Fibroblast of lung (primary cell): ENCODE measurements around the gene LSAMP. TPM values are rescaled to one million over a fixed set of nuclear protein-coding genes. Genes with fewer than 3 reads are reported as not detected.

Experiments used
- DNase-seq, 2 donors: peaks; one replicate each; pipeline versions ENCODE4 v3.0.0 to v3.0.0-alpha.2; 2010; ENCODE audit warnings: low read depth in 2 of 2
- H2AFZ ChIP-seq: 2 replicates; pipeline ENCODE4 v1.5.1; 2012; ENCODE audit warnings: low read length, control low read depth, inconsistent platforms
- H3K27ac ChIP-seq: 2 replicates; pipeline ENCODE4 v1.5.1; 2011; ENCODE audit warnings: low read length, control low read depth; ENCODE audit not compliant: insufficient read depth
- H3K27me3 ChIP-seq: 2 replicates; pipeline ENCODE4 v1.5.1; 2011; ENCODE audit warnings: mild to moderate bottlenecking, low read length; ENCODE audit not compliant: control insufficient read depth, insufficient read depth
- H3K36me3 ChIP-seq: 2 replicates; pipeline ENCODE4 v1.5.1; 2011; ENCODE audit warnings: low read length; ENCODE audit not compliant: control insufficient read depth, insufficient read depth
- H3K4me1 ChIP-seq: 2 replicates; pipeline ENCODE4 v1.5.1; 2011; ENCODE audit warnings: low read length; ENCODE audit not compliant: control insufficient read depth, insufficient read depth; ENCODE audit errors: extremely low read depth
- H3K4me2 ChIP-seq: 2 replicates; pipeline ENCODE4 v1.5.1; 2011; ENCODE audit warnings: low read length, control low read depth; ENCODE audit not compliant: insufficient read depth; ENCODE audit errors: extremely low read depth
- H3K4me3 ChIP-seq, 4 experiments: fragments of 200-600 bp in 1 of 4; sonication (generic) in 1 of 4; replicated peaks in 1 of 4; 2 replicates each; pipeline ENCODE4 v1.5.1; 2011 to 2016; ENCODE audit warnings: low read length in 4 of 4, low read depth in 3 of 4, mild to moderate bottlenecking in 3 of 4, control low read depth in 2 of 4, inconsistent platforms in 1 of 4, mixed read lengths in 1 of 4; ENCODE audit not compliant: insufficient read depth in 1 of 4; ENCODE audit errors: control extremely low read depth in 1 of 4
- H3K79me2 ChIP-seq: 2 replicates; pipeline ENCODE4 v1.5.1; 2012; ENCODE audit warnings: mild to moderate bottlenecking, low read length, inconsistent platforms; ENCODE audit not compliant: control insufficient read depth, insufficient read depth
- H3K9ac ChIP-seq: 2 replicates; pipeline ENCODE4 v1.5.1; 2011; ENCODE audit warnings: mild to moderate bottlenecking, low read length, control low read depth; ENCODE audit not compliant: insufficient read depth
- H3K9me3 ChIP-seq: 2 replicates; pipeline ENCODE4 v1.5.1; 2012; ENCODE audit warnings: low read depth, low read length; ENCODE audit not compliant: control insufficient read depth, insufficient read depth
- H4K20me1 ChIP-seq: 2 replicates; pipeline ENCODE4 v1.5.1; 2011; ENCODE audit warnings: low read length; ENCODE audit not compliant: control insufficient read depth, insufficient read depth; ENCODE audit errors: extremely low read depth
- EZH2 ChIP-seq: IDR thresholded peaks from 2 replicates; pipeline ENCODE4 v1.5.1; 2012; ENCODE audit warnings: low read length, control low read depth, mild to moderate bottlenecking; ENCODE audit errors: missing control alignments
- polyA plus RNA-seq, 2 donors: library from polyadenylated mRNA; depleted of rRNA in 1 of 2; stranded (reverse) in 1 of 2; unstranded in 1 of 2; fragments of >200 nt; gene quantifications; 2 replicates each; pipeline ENCODE4 v1.2.1, GENCODE V29; 2011 to 2012; ENCODE audit warnings: missing spikeins in 1 of 2
- total RNA-seq: library from RNA; depleted of rRNA; stranded (reverse); fragments of >200 nt; gene quantifications from 2 replicates; pipeline ENCODE4 v1.2.1, GENCODE V29; 2014
- TF ChIP-seq, protein P1 (sequence below), 2 donors: IDR thresholded peaks in 1 of 2; conservative IDR thresholded peaks in 1 of 2; 1 replicate in 1 of 2; 2 replicates in 1 of 2; pipeline ENCODE4 v1.5.1; 2011 to 2012; ENCODE audit warnings: low read length in 2 of 2, control low read depth in 1 of 2, inconsistent platforms in 1 of 2, low read depth in 1 of 2, mild to moderate bottlenecking in 1 of 2

Gene LSAMP
- total and polyA plus RNA-seq, 2 donors (not counting 1 experiment from before 2014, with no cell fraction given), result 4.8 to 5.9 TPM

DNA sequence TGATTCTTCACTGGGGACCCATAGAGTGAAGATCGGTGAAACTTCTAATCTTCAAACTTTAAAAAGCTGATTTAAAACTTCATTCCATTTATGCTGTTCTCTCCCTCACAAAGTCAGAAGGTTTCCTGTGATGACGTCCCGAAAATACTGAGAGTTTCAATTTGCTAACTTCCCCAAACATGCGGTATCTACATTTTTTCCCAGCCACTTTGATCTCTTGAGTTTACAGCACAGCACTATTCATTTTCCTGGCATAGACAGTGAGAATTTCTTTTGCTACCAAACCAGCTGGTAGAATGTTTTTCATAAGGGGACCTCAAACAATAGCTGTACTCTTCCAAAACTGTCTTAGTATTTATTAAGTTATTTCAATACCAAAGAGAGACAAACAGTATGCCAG lies 156.8 kb downstream of the LSAMP start:
- no peaks in the 10 kb centered on the region for H3K79me2 ChIP-seq
- H3K9me3 ChIP-seq, result no peaks in the 10 kb centered on the region
- no peak overlapping the region for H3K9ac ChIP-seq
- no peak overlapping the region for H3K4me2 ChIP-seq
- no peaks in the 10 kb centered on the region for H3K4me1 ChIP-seq
- peak; percentile 39 to 61 for DNase-seq
- no peaks in the 10 kb centered on the region for H3K36me3 ChIP-seq
- H4K20me1 ChIP-seq, result no peaks in the 10 kb centered on the region
- no peak overlapping the region for H3K27ac ChIP-seq
- no peak overlapping the region for H3K4me3 ChIP-seq
- no peak overlapping the region for H2AFZ ChIP-seq
- no peaks in the 10 kb centered on the region for H3K27me3 ChIP-seq
- TF ChIP-seq, protein P1, sequence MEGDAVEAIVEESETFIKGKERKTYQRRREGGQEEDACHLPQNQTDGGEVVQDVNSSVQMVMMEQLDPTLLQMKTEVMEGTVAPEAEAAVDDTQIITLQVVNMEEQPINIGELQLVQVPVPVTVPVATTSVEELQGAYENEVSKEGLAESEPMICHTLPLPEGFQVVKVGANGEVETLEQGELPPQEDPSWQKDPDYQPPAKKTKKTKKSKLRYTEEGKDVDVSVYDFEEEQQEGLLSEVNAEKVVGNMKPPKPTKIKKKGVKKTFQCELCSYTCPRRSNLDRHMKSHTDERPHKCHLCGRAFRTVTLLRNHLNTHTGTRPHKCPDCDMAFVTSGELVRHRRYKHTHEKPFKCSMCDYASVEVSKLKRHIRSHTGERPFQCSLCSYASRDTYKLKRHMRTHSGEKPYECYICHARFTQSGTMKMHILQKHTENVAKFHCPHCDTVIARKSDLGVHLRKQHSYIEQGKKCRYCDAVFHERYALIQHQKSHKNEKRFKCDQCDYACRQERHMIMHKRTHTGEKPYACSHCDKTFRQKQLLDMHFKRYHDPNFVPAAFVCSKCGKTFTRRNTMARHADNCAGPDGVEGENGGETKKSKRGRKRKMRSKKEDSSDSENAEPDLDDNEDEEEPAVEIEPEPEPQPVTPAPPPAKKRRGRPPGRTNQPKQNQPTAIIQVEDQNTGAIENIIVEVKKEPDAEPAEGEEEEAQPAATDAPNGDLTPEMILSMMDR (conservative IDR thresholded peaks at IDR 0.05 in 1 of 2, IDR thresholded peaks at IDR 0.05 in 1 of 2; ENCODE audit: low read depth in 1 of 2, low read length in 2 of 2), result no peak
- no peak for TF ChIP-seq EZH2

DNA sequence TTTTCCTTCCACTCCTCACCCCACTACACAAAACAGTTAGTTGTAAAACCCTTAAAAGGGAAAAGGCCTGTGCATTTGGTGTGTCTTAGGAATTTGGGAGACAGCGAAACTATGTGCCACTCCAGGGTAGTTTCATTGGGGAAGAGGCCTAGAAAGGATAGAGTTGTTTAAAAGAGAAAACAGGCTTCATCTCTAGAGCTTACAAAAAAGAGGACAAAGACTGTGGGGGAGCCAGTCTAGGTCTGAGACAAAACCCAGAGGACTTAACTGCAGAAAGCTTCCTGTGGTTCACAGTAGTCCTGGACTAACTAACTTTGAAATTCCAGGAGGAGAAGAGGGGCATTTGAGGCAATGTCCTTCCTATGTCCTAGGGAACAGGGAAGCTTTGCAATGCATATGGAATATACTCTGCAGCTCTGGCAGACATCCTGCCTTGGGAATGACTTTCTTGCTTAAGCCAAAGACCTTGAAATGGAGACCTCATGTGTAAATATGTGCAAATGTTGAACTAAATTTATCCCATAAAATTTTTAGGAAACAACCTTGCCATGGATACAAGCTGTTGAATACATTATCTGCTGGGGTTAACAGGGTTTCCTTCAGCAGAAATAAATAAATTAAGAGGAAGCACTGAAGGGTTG lies 159.4 kb downstream of the LSAMP start:
- no peak for DNase-seq
- H3K9me3 ChIP-seq, result no peaks in the 10 kb centered on the region
- no peaks in the 10 kb centered on the region for H4K20me1 ChIP-seq
- no peaks in the 10 kb centered on the region for H3K27me3 ChIP-seq
- H2AFZ ChIP-seq, result no peak overlapping the region
- no peaks in the 10 kb centered on the region for H3K4me1 ChIP-seq
- TF ChIP-seq, protein P1 (conservative IDR thresholded peaks at IDR 0.05 in 1 of 2, IDR thresholded peaks at IDR 0.05 in 1 of 2; ENCODE audit: low read depth in 1 of 2, low read length in 2 of 2), result no peak
- no peak for TF ChIP-seq EZH2
- H3K9ac ChIP-seq, result no peak overlapping the region
- H3K36me3 ChIP-seq, result no peaks in the 10 kb centered on the region
- no peak overlapping the region for H3K4me2 ChIP-seq
- H3K4me3 ChIP-seq, result no peak overlapping the region
- H3K79me2 ChIP-seq, result no peaks in the 10 kb centered on the region
- H3K27ac ChIP-seq, result no peak overlapping the region

DNA sequence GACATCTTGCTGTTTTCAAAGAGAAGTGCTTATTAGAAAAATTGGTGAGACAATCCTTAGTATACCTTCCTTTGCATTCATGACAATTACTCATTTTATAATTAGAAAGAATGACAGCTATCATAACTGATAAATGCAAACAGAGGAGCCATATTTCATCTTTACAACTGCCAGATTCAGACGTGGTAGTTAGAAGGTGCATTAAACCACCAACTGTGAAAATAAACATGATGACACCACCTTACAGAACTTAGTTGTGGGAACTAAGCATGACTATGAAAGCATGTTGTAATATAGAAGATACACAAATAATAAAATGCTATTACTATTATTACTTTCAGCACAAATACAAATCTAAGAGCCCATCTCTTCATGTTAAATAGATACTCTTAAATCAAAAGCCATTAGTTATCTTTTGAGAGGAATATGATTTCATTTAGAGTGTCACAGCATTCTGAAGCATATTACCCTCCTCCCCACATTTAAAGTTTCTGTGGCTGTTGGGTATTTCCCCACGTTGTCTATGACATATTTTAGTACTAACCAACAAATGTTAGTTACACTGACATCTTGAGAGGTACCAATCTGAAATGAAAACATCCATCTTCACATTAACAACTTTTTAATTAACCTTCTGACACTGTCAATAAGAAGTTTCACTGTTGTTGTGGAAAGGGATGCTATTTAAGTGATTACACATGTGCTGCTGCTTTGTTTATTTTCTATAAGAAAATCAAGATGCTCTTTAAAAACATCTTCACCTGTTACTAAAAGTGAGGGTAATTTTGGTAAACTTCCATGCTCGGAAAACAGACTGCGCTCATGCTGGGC lies 163.8 kb downstream of the LSAMP start:
- no peak for DNase-seq
- no peaks in the 10 kb centered on the region for H3K9me3 ChIP-seq

More for the DNA sequence above, 163.8 kb downstream of the LSAMP start:
- no peak overlapping the region for H3K27ac ChIP-seq
- H3K9ac ChIP-seq, result no peak overlapping the region
- no peaks in the 10 kb centered on the region for H3K4me1 ChIP-seq
- no peaks in the 10 kb centered on the region for H3K27me3 ChIP-seq
- H4K20me1 ChIP-seq, result no peaks in the 10 kb centered on the region
- no peak overlapping the region for H3K4me2 ChIP-seq
- H3K36me3 ChIP-seq, result no peaks in the 10 kb centered on the region
- TF ChIP-seq, protein P1 (conservative IDR thresholded peaks at IDR 0.05 in 1 of 2, IDR thresholded peaks at IDR 0.05 in 1 of 2; ENCODE audit: low read depth in 1 of 2, low read length in 2 of 2), result no peak
- no peak for TF ChIP-seq EZH2
- H3K79me2 ChIP-seq, result no peaks in the 10 kb centered on the region
- H3K4me3 ChIP-seq, result no peak overlapping the region
- no peak overlapping the region for H2AFZ ChIP-seq
